ENCODE results near the gene UBAC1.

- TF ChIP-seq POLR2AphosphoS5 (IDR thresholded peaks at IDR 0.05; ENCODE audit: borderline replicate concordance, low read depth, low read length), result no peak
- no peak for TF ChIP-seq EZH2 (IDR thresholded peaks at IDR 0.05)
- no peak for TF ChIP-seq FOXP2 (optimal IDR thresholded peaks at IDR 0.05; ENCODE audit: control extremely low read depth, extremely low read length, insufficient read depth)
Observed at GRCh38 chr9:135927195-135928013, 33.8 kb downstream of the UBAC1 start.

Data from SK-N-MC (cell line).